Gastroesophageal sphincter (tissue), 3 donors: ENCODE results near the gene MYO5A.

Experiments
- CTCF ChIP-seq, 4 experiments: fragments of 200-600 bp in 2 of 4; fragments of 450-650 bp in 2 of 4; sonication (generic) in 1 of 4; IDR thresholded peaks; one replicate each; pipeline ENCODE4 v1.5.1; 2017 to 2019; ENCODE audit warnings: antibody characterized with exemption in 4 of 4, mild to moderate bottlenecking in 2 of 4, moderate library complexity in 2 of 4
- POLR2A ChIP-seq, 2 donors: fragments of 450-650 bp; IDR thresholded peaks; one replicate each; pipeline ENCODE4 v1.6.1; 2017; ENCODE audit warnings: antibody characterized with exemption in 2 of 2, mild to moderate bottlenecking in 2 of 2, moderate library complexity in 1 of 2

GRCh38 chr15:52407374-52407773, 121.3 kb downstream of the MYO5A start:
- TF ChIP-seq CTCF (IDR thresholded peaks at IDR 0.05), result no peak
- no peak for TF ChIP-seq POLR2A (IDR thresholded peaks at IDR 0.05)
